Measurements from ENCODE around the gene TIFAB. TPM values are rescaled to one million over a fixed set of nuclear protein-coding genes. Genes with fewer than 3 reads are reported as not detected.

The TIFAB gene
- total RNA-seq, 1 donor from 2014 or later: not detected

DNA sequence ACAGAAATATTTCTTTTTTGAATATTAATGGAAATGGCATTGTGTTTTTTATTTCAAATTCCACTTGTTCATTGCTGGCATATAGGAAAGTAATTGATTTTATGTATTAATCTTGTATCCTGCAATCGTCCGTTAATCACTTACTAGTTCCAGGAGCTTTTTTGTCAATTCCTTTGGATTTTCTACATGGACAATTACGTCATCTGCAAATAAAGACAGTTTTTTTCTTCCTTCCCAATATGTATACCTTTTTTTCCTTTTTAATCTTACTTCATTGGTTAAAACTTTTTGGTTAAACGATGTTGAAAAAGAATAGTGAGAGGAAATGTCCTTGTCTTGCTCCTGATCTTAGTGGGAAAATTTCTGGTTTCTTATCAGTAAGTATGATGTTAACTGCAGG is 1.5 kb upstream of the TIFAB start:
- TF ChIP-seq, protein P1, sequence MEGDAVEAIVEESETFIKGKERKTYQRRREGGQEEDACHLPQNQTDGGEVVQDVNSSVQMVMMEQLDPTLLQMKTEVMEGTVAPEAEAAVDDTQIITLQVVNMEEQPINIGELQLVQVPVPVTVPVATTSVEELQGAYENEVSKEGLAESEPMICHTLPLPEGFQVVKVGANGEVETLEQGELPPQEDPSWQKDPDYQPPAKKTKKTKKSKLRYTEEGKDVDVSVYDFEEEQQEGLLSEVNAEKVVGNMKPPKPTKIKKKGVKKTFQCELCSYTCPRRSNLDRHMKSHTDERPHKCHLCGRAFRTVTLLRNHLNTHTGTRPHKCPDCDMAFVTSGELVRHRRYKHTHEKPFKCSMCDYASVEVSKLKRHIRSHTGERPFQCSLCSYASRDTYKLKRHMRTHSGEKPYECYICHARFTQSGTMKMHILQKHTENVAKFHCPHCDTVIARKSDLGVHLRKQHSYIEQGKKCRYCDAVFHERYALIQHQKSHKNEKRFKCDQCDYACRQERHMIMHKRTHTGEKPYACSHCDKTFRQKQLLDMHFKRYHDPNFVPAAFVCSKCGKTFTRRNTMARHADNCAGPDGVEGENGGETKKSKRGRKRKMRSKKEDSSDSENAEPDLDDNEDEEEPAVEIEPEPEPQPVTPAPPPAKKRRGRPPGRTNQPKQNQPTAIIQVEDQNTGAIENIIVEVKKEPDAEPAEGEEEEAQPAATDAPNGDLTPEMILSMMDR (conservative IDR thresholded peaks at IDR 0.05; ENCODE audit: low read depth, low read length): no peak
- DNase-seq (ENCODE audit: low read depth): no peak
- H3K4me3 ChIP-seq (ENCODE audit: low read depth, low read length): no peak overlapping the region

DNA sequence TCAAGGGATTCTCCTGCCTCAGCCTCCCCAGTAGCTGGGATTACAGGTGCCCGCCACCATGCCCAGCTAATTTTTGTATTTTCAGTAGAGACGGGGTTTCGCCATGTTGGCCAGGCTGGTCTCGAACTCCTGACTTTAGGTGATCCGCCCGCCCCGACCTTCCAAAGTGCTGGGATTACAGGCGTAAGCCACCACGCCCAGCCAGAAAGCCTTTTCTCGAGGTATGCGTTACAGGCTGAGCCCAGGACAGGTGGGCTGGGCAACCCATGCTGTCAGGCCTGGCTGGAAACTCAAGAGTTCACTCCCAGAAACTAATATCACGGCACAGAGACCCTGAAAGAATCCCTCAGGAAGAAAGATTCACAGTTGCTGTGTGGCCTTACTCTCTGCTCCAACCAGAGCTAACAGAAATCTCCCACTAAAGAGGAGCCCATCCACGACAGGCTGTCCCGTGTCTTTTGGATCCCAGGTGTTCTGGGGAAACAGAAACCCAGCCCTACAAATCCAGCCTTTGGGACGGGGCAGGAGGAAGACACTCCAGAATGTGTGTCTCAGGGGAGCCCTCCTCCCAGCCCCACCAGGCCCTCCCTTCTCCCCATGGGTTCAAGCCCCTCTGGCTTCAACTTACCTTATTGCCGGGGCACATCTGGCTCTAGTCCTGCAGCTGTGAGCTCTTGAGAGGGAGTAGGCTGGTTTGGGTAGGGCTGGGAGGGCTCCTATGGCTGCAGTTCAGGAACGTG is 400 bp downstream of the TIFAB start:
- TF ChIP-seq, protein P1 (conservative IDR thresholded peaks at IDR 0.05; ENCODE audit: low read depth, low read length): no peak
- H3K4me3 ChIP-seq (ENCODE audit: low read depth, low read length): no peak overlapping the region
- no peak for DNase-seq (ENCODE audit: low read depth)

DNA sequence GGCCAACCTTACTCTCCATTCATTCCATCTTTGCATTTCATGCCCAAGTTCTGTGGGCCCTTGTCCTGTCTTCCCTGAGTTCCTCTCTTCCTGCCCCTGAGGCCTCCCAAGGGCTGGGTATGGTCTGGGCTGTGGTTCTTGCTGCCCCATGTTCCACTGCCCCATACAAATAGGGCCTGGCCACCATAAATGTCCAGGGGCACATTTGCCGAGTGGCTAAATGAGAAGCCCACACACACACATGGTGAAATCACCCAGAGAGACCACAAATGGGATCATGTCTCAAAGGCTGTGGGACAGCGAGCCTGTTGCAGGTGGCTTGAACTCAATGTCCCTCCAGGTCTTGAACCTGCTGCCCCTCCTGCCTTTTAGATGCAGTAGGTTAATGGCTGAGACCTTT is 1.2 kb downstream of the TIFAB start:
- TF ChIP-seq, protein P1 (conservative IDR thresholded peaks at IDR 0.05; ENCODE audit: low read depth, low read length): no peak
- no peak for DNase-seq (ENCODE audit: low read depth)

DNA sequence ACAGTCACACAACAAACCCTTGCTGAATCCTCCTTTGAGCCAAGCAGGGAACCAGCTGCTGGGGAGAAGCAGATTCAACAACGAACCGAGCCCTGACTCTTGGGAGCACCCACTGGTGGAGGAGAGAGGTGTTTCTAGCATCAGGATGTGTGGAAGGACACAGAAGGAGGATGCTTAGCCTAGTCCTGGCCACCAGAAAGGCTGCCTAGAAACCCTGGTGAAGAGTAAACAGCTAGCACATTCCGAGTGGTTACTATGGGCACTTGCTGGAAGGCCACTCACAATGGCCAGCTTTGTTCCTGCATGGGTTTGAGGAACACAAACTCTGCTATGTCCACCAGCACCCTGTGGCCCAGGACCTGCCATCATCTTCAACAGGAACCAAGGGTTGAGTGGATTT is 1.8 kb downstream of the TIFAB start:
- TF ChIP-seq, protein P1 (conservative IDR thresholded peaks at IDR 0.05; ENCODE audit: low read depth, low read length): no peak
- H3K4me3 ChIP-seq (ENCODE audit: low read depth, low read length): no peak overlapping the region
- no peak for DNase-seq (ENCODE audit: low read depth)

More for the DNA sequence above, 1.2 kb downstream of the TIFAB start:
- no peak overlapping the region for H3K4me3 ChIP-seq (ENCODE audit: low read depth, low read length)

DNA sequence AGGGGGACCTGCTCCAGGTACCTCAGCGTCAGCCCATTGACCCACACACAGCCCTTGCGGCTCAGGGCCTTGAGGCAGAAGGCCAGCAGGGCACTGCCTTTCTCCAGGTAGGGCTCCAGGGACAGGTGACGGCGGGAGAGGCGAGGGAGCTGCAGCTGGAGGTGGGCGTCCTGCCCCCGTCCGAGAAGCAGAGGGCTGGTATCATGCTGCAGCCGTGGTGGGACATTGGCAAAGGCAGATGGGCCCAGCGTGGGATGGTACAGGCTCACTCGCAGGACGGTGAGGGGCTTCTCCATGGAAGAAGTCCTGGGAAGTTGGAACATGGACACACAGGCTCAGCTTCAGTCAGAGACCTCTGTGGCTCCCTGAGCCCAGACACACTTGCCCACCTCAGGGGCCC is 2.5 kb downstream of the TIFAB start:
- DNase-seq (ENCODE audit: low read depth): no peak
- TF ChIP-seq, protein P1 (conservative IDR thresholded peaks at IDR 0.05; ENCODE audit: low read depth, low read length): no peak
- no peak overlapping the region for H3K4me3 ChIP-seq (ENCODE audit: low read depth, low read length)

DNA sequence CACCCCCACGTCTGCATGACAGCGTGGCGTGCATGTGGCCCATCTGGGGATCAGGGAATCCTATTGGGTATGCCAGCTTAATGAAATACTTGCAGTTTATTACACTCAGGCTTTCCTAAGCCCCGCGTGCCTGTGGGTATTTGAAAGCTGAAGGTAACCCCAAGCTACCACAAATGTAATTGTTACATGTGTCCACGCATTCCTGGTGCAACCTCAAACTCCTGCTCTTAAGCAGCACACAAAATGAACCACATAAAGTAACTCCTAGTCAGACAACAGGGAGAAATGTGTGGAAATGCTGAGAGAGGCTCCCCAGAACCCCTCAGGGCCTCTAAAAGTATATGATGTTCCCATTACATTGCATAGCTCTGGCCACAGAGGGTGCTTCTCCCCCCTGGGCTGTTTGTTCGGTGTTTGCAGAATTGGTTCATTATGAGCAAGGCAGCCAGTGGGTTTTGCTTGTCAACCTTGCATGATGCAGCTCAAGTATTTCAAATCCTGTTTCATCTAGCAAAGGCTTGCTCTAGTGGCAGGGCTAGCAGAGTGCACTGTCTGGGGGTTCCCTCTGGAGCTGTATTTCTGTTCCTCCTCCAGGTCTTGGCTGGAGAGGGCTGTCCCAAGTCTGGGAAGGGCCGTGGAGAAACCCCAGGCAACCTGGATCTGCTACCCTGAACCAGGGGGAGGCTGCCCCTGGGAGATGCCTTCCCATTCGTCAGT is 3.2 kb downstream of the TIFAB start:
- TF ChIP-seq, protein P1 (conservative IDR thresholded peaks at IDR 0.05; ENCODE audit: low read depth, low read length): no peak
- DNase-seq (ENCODE audit: low read depth): no peak
- H3K4me3 ChIP-seq (ENCODE audit: low read depth, low read length): no peak overlapping the region

All from epithelial cell of proximal tubule (primary cell).